Cortex of kidney (tissue), 1 donor: Measurements from ENCODE around the gene MNDA.
"Not testable (repeated sequence)": the region's sequence is repeated elsewhere in the genome, so short reads cannot be mapped to it uniquely, and the experiment has no call there.

Source experiments
- DNase-seq: peaks from one replicate; lab custom pipeline; 2025; lab: John Stamatoyannopoulos, UW

MNDA gene

DNA sequence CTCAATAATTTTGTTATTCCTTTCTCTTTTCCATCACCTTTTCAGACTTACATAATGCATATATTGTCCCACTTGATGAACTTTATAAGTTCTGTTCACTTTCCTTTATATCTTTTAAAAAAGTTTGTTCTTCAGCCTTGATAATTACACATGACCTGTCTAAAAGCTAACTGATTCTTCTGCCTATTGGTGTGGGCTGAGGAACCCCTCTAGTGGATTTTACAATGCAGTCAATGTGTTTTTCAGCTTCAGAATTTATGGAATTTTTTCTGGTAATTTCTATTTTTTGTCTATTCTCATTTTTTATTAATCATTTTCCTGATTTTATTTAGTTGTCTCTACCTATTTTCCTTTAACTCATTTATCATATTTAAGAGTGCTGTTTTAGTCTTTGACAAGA lies 7.5 kb downstream of the MNDA start:
- DNase-seq, result no peak

DNA sequence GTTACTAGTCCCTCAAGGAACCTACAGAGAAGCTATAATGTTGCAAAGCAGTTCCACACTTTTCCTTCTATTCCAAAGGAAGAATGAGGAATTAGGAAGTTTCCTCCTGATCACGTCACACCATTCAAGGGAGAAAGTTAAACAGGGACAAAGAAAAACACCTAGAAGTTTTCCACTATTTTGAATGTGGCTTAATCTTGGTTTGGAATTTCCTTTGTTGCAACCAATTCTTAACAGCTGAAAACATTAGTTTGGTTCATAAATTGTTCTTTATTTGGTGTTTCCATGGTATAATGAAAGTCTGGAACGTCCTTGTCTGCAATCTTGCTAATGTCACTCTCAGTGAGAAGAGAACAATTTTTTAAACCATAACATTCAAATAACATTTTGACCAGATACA lies 8.4 kb downstream of the MNDA start:
- DNase-seq, result no peak

- DNase-seq, result no peak
These were observed 9.1 kb downstream of the MNDA start for GRCh38 chr1:158840236-158840635.

- DNase-seq, result no peak
These were observed 33.4 kb downstream of the MNDA start for GRCh38 chr1:158864595-158864994.

- not testable (repeated sequence) for DNase-seq
These were observed 39.3 kb downstream of the MNDA start for GRCh38 chr1:158870438-158870837.

DNA sequence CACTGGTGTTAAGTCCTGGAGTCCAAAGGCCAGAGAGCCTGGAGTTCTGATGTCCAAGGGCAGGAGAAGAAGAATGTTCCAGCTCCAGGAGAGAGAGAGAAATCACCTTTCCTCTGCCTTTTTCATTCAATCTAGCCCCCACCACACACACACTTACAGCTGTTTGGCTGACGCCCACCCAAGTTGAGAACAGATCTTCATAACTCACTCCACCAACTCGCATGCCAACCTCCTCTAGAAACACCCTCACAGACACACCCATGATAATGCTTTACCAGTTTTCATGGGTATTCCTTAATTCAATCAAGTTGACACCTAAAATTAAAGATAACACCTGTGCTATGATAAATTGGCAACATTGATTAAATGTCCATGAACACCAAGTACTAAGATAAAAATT lies 42.0 kb downstream of the MNDA start:
- no peak for DNase-seq

DNA sequence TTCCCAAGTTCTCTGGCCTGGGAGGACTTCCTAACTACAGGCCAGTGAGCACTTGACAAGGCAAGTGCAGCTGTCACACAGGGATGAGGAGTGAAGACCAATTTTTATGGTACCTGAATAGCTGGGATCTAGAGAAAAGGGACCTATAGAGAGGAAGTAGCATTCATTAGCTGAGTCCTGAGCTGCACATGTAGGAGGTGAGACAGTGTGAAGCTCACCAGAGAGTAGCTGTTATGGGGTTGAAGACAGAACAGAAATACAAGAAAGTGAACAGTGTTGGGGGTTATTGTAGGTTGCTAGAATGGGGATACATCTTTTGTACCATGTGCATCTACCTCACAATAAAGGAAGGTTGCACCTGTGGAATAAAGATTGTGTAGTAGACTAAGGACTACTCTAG lies 62.5 kb downstream of the MNDA start:
- DNase-seq, result no peak

DNA sequence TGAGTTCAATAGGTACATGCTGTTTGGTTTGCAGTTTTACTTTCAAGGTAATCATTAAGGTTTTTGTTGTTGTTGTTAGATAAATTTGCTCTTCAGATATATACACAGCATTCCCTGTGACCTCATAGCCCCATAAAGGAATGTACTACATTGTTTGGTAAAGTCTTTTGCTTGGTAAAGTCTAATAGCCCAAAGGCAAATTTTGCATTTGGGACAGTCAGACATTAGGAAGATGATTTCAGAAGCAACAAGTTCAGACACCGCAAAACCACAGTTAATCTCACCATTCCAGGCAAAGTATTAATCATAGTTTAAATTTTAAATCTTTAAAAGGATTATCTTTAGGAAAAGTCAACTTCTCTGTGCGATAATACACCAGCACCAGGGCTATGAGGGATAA lies 67.6 kb downstream of the MNDA start:
- DNase-seq, result no peak
